Caco-2 (cell line): Measurements from ENCODE around the gene MAML2. TPM values are rescaled to one million over a fixed set of nuclear protein-coding genes. Genes with fewer than 3 reads are reported as not detected.

Experiments used
- BruUV-seq: library from RNA; stranded (reverse); fragments of 400-500 nt; replicated peaks from 2 replicates; lab custom pipeline; 2021; lab: Mats Ljungman, UMichigan
- CTCF ChIA-PET: fragments of 300-600 bp; sonication (Branson Sonifier 250); formaldehyde crosslinking; loops from one replicate; lab custom pipeline; 2022; ENCODE audit warnings: antibody characterized with exemption; lab: Charles Lee
- POLR2A ChIA-PET: fragments of 300-600 bp; sonication (Branson Sonifier 250); formaldehyde crosslinking; loops from one replicate; lab custom pipeline; 2022; ENCODE audit warnings: antibody characterized with exemption; lab: Charles Lee
- DNase-seq, 2 experiments: peaks; one replicate each; pipeline versions ENCODE4 v3.0.0 to v3.0.0-alpha.2; 2020 to 2022
- H3K27me3 ChIP-seq: replicated peaks from 2 replicates; pipeline ENCODE4 v1.6.0; 2011; ENCODE audit warnings: low read length; ENCODE audit not compliant: control insufficient read depth, insufficient read depth
- H3K36me3 ChIP-seq: 2 replicates; pipeline ENCODE4 v1.5.1; 2011; ENCODE audit warnings: low read length; ENCODE audit not compliant: control insufficient read depth, insufficient read depth
- H3K4me1 ChIP-seq: fragments of 250-450 bp; sonication (Bioruptor Pico); 2 replicates; pipeline ENCODE4 v1.5.1; 2020; ENCODE audit warnings: mild to moderate bottlenecking
- H3K4me3 ChIP-seq: 2 replicates; pipeline ENCODE4 v1.5.1; 2011; ENCODE audit warnings: low read depth, mild to moderate bottlenecking, control low read depth, low read length
- H3K9me3 ChIP-seq: fragments of 250-450 bp; sonication (Bioruptor Pico); 2 replicates; pipeline ENCODE4 v1.5.1; 2020; ENCODE audit warnings: mild to moderate bottlenecking, moderate library complexity
- H3K27ac Mint-ChIP-seq: one replicate; pipeline ENCODE4 v1.8.0; 2022; ENCODE audit warnings: mixed read lengths; ENCODE audit not compliant: unreplicated experiment
- H3K27me3 Mint-ChIP-seq: one replicate; pipeline ENCODE4 v1.8.0; 2022; ENCODE audit warnings: mixed read lengths; ENCODE audit not compliant: insufficient read depth, unreplicated experiment
- H3K36me3 Mint-ChIP-seq: one replicate; pipeline ENCODE4 v1.8.0; 2022; ENCODE audit warnings: mild to moderate bottlenecking, mixed read lengths; ENCODE audit not compliant: insufficient read depth, unreplicated experiment
- H3K4me1 Mint-ChIP-seq: one replicate; pipeline ENCODE4 v1.8.0; 2022; ENCODE audit warnings: low read depth, mixed read lengths; ENCODE audit not compliant: unreplicated experiment
- H3K4me3 Mint-ChIP-seq: one replicate; pipeline ENCODE4 v1.8.0; 2022; ENCODE audit warnings: mild to moderate bottlenecking, moderate library complexity, mixed read lengths; ENCODE audit not compliant: unreplicated experiment
- H3K9me3 Mint-ChIP-seq: one replicate; pipeline ENCODE4 v1.8.0; 2022; ENCODE audit warnings: mixed read lengths; ENCODE audit not compliant: unreplicated experiment
- CTCF ChIP-seq, 2 experiments: fragments of 200-600 bp in 1 of 2; IDR thresholded peaks; 1 replicate in 1 of 2; 2 replicates in 1 of 2; pipeline versions ENCODE4 v1.5.1 to v1.8.0; 2011 to 2022; ENCODE audit warnings: antibody characterized with exemption in 1 of 2, control low read depth in 1 of 2, inconsistent platforms in 1 of 2, low read depth in 1 of 2, low read length in 1 of 2, mild to moderate bottlenecking in 1 of 2, moderate library complexity in 1 of 2; ENCODE audit not compliant: insufficient read depth in 1 of 2, severe bottlenecking in 1 of 2, unreplicated experiment in 1 of 2
- intact Hi-C: fragments of 100-400 bp; cut with micrococcal nuclease; formaldehyde crosslinking; loops from one replicate; pipeline ENCODE4 v1.10.0; 2022; ENCODE audit not compliant: unreplicated experiment
- total RNA-seq: library from RNA; stranded (reverse); gene quantifications from 2 replicates; pipeline ENCODE4 v1.2.3, GENCODE V29; 2022

The MAML2 gene
- total RNA-seq, 1 experiment from 2014 or later = 11.5 TPM

GRCh38 chr11:96180341-96180740 is 162.7 kb downstream of the MAML2 start:
- intact Hi-C loops = no loop called here
- DNase-seq = no peak
- POLR2A ChIA-PET = no interaction called here
- no TSS peak for BruUV-seq
- TF ChIP-seq CTCF (IDR thresholded peaks at IDR 0.05; ENCODE audit: insufficient read depth in 1 of 2, low read depth in 1 of 2, low read length in 1 of 2, severe bottlenecking in 1 of 2, unreplicated experiment in 1 of 2) = no peak
- Mint-ChIP-seq H3K36me3 (no peaks in the 10 kb centered on the region), H3K27me3 (no peaks in the 10 kb centered on the region), H3K9me3 (no peaks in the 10 kb centered on the region), H3K4me3 (no peak overlapping the region), H3K4me1 (no peaks in the 10 kb centered on the region), H3K27ac (no peak overlapping the region)
- Histone ChIP-seq H3K36me3 (no peaks in the 10 kb centered on the region), H3K27me3 (no peaks in the 10 kb centered on the region), H3K4me1 (no peaks in the 10 kb centered on the region), H3K4me3 (no peak overlapping the region), H3K9me3 (no peaks in the 10 kb centered on the region)
- CTCF ChIA-PET = no interaction called here

GRCh38 chr11:96179905-96180304 is 163.1 kb downstream of the MAML2 start:
- H3K4me3 Mint-ChIP-seq = no peak overlapping the region
- BruUV-seq = no TSS peak
- POLR2A ChIA-PET = no interaction called here
- H3K27ac Mint-ChIP-seq = no peak overlapping the region
- Histone ChIP-seq H3K27me3 (no peaks in the 10 kb centered on the region), H3K36me3 (no peaks in the 10 kb centered on the region), H3K4me1 (no peaks in the 10 kb centered on the region), H3K9me3 (no peaks in the 10 kb centered on the region), H3K4me3 (no peak overlapping the region)
- CTCF ChIA-PET = no interaction called here
- no peak for DNase-seq
- H3K9me3 Mint-ChIP-seq = no peaks in the 10 kb centered on the region
- H3K4me1 Mint-ChIP-seq = no peaks in the 10 kb centered on the region
- no peak for TF ChIP-seq CTCF (IDR thresholded peaks at IDR 0.05; ENCODE audit: insufficient read depth in 1 of 2, low read depth in 1 of 2, low read length in 1 of 2, severe bottlenecking in 1 of 2, unreplicated experiment in 1 of 2)
- no peaks in the 10 kb centered on the region for H3K36me3 Mint-ChIP-seq
- no peaks in the 10 kb centered on the region for H3K27me3 Mint-ChIP-seq
- intact Hi-C loops = no loop called here

GRCh38 chr11:96178887-96179279 is 164.1 kb downstream of the MAML2 start:
- no peaks in the 10 kb centered on the region for H3K36me3 Mint-ChIP-seq
- DNase-seq = no peak
- TF ChIP-seq CTCF (IDR thresholded peaks at IDR 0.05; ENCODE audit: insufficient read depth in 1 of 2, low read depth in 1 of 2, low read length in 1 of 2, severe bottlenecking in 1 of 2, unreplicated experiment in 1 of 2) = no peak
- ChIA-PET CTCF (no interaction called here), POLR2A (no interaction called here)
- intact Hi-C loops = no loop called here
- H3K4me3 Mint-ChIP-seq = no peak overlapping the region
- H3K9me3 ChIP-seq = no peaks in the 10 kb centered on the region
- H3K27ac Mint-ChIP-seq = no peak overlapping the region
- no peaks in the 10 kb centered on the region for H3K4me1 ChIP-seq
- H3K4me1 Mint-ChIP-seq = no peaks in the 10 kb centered on the region
- H3K27me3 ChIP-seq = no peaks in the 10 kb centered on the region
- no peaks in the 10 kb centered on the region for H3K9me3 Mint-ChIP-seq
- no peaks in the 10 kb centered on the region for H3K27me3 Mint-ChIP-seq
- no peaks in the 10 kb centered on the region for H3K36me3 ChIP-seq
- H3K4me3 ChIP-seq = no peak overlapping the region
- no TSS peak for BruUV-seq
